OCI-LY7 (cell line): ENCODE measurements around the gene KRTAP10-8. TPM values are rescaled to one million over a fixed set of nuclear protein-coding genes. Genes with fewer than 3 reads are reported as not detected.

Source experiments
- BruUV-seq: library from RNA; stranded (reverse); fragments of 400-500 nt; replicated peaks from 2 replicates; lab custom pipeline; 2021; lab: Mats Ljungman, UMichigan
- CTCF ChIA-PET: fragments of 300-600 bp; sonication (Branson Sonifier 250); formaldehyde crosslinking; loops from one replicate; lab custom pipeline; 2022; ENCODE audit warnings: antibody characterized with exemption; ENCODE audit not compliant: unreplicated experiment; lab: Charles Lee
- POLR2A ChIA-PET: fragments of 300-600 bp; sonication (Branson Sonifier 250); formaldehyde crosslinking; loops from one replicate; lab custom pipeline; 2022; ENCODE audit warnings: antibody characterized with exemption; lab: Charles Lee
- DNase-seq: peaks from one replicate; pipeline ENCODE4 v3.0.0-alpha.2; 2015; ENCODE audit warnings: low spot score
- H2AFZ ChIP-seq: fragments of 200-600 bp; sonication (generic), shearing (Covaris generic); 2 replicates; pipeline ENCODE4 v1.6.1; 2014; ENCODE audit warnings: mild to moderate bottlenecking, antibody characterized with exemption, low read length, moderate library complexity
- H3K27ac ChIP-seq: fragments of 200-600 bp; sonication (generic); 2 replicates; pipeline ENCODE4 v1.5.1; 2014; ENCODE audit warnings: mixed run types, low read depth, mild to moderate bottlenecking, moderate library complexity, low read length, inconsistent platforms; ENCODE audit not compliant: poor library complexity, severe bottlenecking
- H3K36me3 ChIP-seq: fragments of 200-600 bp; sonication (generic); 2 replicates; pipeline ENCODE4 v1.6.1; 2014; ENCODE audit warnings: mild to moderate bottlenecking, antibody characterized with exemption, low read length, moderate library complexity, mixed read lengths; ENCODE audit not compliant: insufficient read depth
- H3K4me1 ChIP-seq: fragments of 200-600 bp; sonication (generic); 2 replicates; pipeline ENCODE4 v1.5.1; 2014; ENCODE audit warnings: mild to moderate bottlenecking, low read length; ENCODE audit not compliant: insufficient read depth, poor library complexity, severe bottlenecking
- H3K4me2 ChIP-seq: fragments of 200-600 bp; sonication (generic); 2 replicates; pipeline ENCODE4 v1.6.1; 2014; ENCODE audit warnings: mild to moderate bottlenecking, low read length
- H3K4me3 ChIP-seq: fragments of 200-600 bp; sonication (generic); 2 replicates; pipeline ENCODE4 v1.5.1; 2014; ENCODE audit warnings: mild to moderate bottlenecking, low read depth, low read length; ENCODE audit not compliant: poor library complexity, severe bottlenecking
- H3K79me2 ChIP-seq: fragments of 200-600 bp; sonication (generic); 2 replicates; pipeline ENCODE4 v1.6.1; 2016; ENCODE audit warnings: low read depth, mild to moderate bottlenecking, low read length, moderate library complexity, mixed read lengths; ENCODE audit not compliant: insufficient read depth
- H3K9me2 ChIP-seq: fragments of 200-600 bp; sonication (generic); 2 replicates; pipeline ENCODE4 v1.6.1; 2016; ENCODE audit warnings: mild to moderate bottlenecking, low read length, mixed read lengths; ENCODE audit not compliant: insufficient read depth
- H3K9me3 ChIP-seq: fragments of 200-600 bp; sonication (generic); 2 replicates; pipeline ENCODE4 v1.6.1; 2014; ENCODE audit warnings: mild to moderate bottlenecking, mixed run types, low read length, mixed read lengths
- H4K20me1 ChIP-seq: fragments of 200-600 bp; sonication (generic); 2 replicates; pipeline ENCODE4 v1.6.1; 2014; ENCODE audit warnings: mild to moderate bottlenecking, antibody characterized with exemption, low read length, moderate library complexity, mixed read lengths; ENCODE audit not compliant: insufficient read depth
- EZH2phosphoT487 ChIP-seq: fragments of 200-600 bp; sonication (generic); IDR thresholded peaks from 2 replicates; pipeline ENCODE4 v1.6.1; 2018; ENCODE audit warnings: low read depth, borderline replicate concordance, mild to moderate bottlenecking, mixed run types, antibody characterized with exemption, low read length, moderate library complexity, mixed read lengths
- intact Hi-C: fragments of 100-400 bp; cut with micrococcal nuclease; formaldehyde crosslinking; loops from one replicate; pipeline ENCODE4 v1.10.0; 2022; ENCODE audit not compliant: unreplicated experiment
- total RNA-seq, 2 experiments: library from RNA; depleted of rRNA in 1 of 2; stranded (reverse); fragments of >200 nt in 1 of 2; shearing (Covaris generic) in 1 of 2; gene quantifications; 2 replicates each; pipeline ENCODE4 v1.2.3, GENCODE V29; 2014 to 2022
- TF ChIP-seq, protein P1 (sequence below): fragments of 200-600 bp; sonication (generic); conservative IDR thresholded peaks from 2 replicates; pipeline ENCODE4 v1.5.1; 2014; ENCODE audit warnings: mild to moderate bottlenecking, antibody characterized with exemption, low read length, moderate library complexity, mixed read lengths

The KRTAP10-8 gene
- total RNA-seq, 2 experiments from 2014 or later, result not detected

DNA sequence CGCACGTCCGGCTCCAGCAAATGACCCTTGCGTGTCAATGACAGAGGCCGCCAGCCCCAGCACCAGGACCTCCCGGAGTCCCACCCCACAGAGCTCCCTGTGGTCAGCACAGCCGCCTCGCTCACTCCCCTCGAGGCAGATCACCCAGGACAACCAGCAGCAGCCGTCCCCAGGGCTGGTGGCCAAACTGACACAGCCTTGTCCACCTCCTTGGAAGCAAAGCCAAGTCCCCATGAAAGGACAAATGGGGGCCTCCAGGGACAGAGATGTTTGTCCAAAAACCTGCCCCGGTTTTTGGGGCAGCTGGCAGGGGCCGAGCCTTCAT is 27.4 kb downstream of the KRTAP10-8 start:
- H3K4me1 ChIP-seq, result no peaks in the 10 kb centered on the region
- H3K4me3 ChIP-seq, result no peak overlapping the region
- ChIA-PET POLR2A (no interaction called here), CTCF (no interaction called here)
- no peaks in the 10 kb centered on the region for H4K20me1 ChIP-seq
- no peaks in the 10 kb centered on the region for H3K36me3 ChIP-seq
- H3K9me3 ChIP-seq, result no peaks in the 10 kb centered on the region
- no TSS peak for BruUV-seq
- no peaks in the 10 kb centered on the region for H3K79me2 ChIP-seq
- no peak for TF ChIP-seq EZH2phosphoT487
- TF ChIP-seq, protein P1, sequence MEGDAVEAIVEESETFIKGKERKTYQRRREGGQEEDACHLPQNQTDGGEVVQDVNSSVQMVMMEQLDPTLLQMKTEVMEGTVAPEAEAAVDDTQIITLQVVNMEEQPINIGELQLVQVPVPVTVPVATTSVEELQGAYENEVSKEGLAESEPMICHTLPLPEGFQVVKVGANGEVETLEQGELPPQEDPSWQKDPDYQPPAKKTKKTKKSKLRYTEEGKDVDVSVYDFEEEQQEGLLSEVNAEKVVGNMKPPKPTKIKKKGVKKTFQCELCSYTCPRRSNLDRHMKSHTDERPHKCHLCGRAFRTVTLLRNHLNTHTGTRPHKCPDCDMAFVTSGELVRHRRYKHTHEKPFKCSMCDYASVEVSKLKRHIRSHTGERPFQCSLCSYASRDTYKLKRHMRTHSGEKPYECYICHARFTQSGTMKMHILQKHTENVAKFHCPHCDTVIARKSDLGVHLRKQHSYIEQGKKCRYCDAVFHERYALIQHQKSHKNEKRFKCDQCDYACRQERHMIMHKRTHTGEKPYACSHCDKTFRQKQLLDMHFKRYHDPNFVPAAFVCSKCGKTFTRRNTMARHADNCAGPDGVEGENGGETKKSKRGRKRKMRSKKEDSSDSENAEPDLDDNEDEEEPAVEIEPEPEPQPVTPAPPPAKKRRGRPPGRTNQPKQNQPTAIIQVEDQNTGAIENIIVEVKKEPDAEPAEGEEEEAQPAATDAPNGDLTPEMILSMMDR, result no peak
- H2AFZ ChIP-seq, result no peak overlapping the region
- DNase-seq, result no peak
- no peak overlapping the region for H3K4me2 ChIP-seq
- H3K9me2 ChIP-seq, result no peaks in the 10 kb centered on the region
- no peak overlapping the region for H3K27ac ChIP-seq
- intact Hi-C loops, result no loop called here

DNA sequence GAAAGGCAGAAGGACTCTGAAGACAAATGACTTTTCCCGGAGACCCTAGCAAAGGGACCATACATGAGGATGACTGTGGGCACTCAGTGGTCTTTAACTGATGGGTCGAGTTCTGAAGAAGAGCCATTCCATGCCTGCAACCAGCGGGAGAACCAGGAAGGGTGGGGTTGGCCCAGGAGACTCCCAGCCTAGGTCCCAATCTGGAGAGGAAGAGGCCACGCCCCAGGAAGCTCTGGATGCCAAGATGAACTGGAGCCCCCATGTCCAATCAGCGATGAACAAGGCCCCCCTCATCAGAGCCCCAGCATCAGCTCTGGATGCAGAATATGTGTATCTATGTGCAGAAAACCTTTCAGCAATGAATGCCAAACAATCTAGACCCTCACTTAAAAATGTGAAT is 28.9 kb downstream of the KRTAP10-8 start:
- H3K4me3 ChIP-seq, result no peak overlapping the region
- no peak overlapping the region for H3K27ac ChIP-seq
- H3K4me2 ChIP-seq, result no peak overlapping the region
- no peaks in the 10 kb centered on the region for H3K36me3 ChIP-seq
- no TSS peak for BruUV-seq
- ChIA-PET CTCF (no interaction called here), POLR2A (no interaction called here)
- intact Hi-C loops, result no loop called here
- H4K20me1 ChIP-seq, result no peaks in the 10 kb centered on the region
- no peaks in the 10 kb centered on the region for H3K79me2 ChIP-seq
- H3K9me3 ChIP-seq, result peaks cover 7% of the 10 kb centered on the region
- TF ChIP-seq, protein P1, result no peak
- TF ChIP-seq EZH2phosphoT487, result no peak
- DNase-seq, result no peak
- H3K9me2 ChIP-seq, result no peaks in the 10 kb centered on the region
- H2AFZ ChIP-seq, result no peak overlapping the region
- H3K4me1 ChIP-seq, result no peaks in the 10 kb centered on the region

DNA sequence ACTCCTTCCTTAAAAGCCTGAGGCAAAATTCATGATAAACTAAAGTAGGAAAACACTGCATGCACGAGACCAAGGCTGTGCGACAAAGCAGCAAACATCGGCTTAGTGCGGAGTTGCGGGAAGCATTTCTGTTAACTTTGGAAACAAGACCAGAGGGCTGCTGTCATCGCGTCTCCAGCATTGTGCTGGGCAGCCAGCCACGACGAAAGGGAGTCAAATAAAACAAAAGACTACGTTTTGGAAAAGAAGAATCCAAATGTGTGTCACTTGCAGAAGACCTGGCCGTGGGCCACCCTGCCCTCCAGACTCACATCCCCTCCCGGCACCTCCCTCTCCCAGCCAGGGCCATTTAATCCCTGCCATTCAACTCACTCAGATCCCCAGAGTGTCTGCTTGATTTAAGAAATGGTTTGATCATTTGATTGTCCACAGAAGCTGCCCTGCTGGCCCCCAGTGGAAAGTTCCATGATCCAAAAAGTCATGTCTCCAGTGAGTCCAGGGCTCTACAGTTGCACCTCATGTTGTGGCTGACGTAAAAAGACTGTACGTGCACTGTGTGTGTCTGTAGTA is 31.9 kb downstream of the KRTAP10-8 start:
- no peak overlapping the region for H3K4me3 ChIP-seq
- CTCF ChIA-PET, result no interaction called here

More for the DNA sequence above, 31.9 kb downstream of the KRTAP10-8 start:
- H3K36me3 ChIP-seq, result no peaks in the 10 kb centered on the region
- intact Hi-C loops, result no loop called here
- H3K9me3 ChIP-seq, result peaks cover 7% of the 10 kb centered on the region
- H2AFZ ChIP-seq, result no peak overlapping the region
- no peaks in the 10 kb centered on the region for H3K4me1 ChIP-seq
- H3K79me2 ChIP-seq, result no peaks in the 10 kb centered on the region
- no peak overlapping the region for H3K4me2 ChIP-seq
- TF ChIP-seq EZH2phosphoT487, result no peak
- TF ChIP-seq, protein P1, result no peak
- no TSS peak for BruUV-seq
- no peaks in the 10 kb centered on the region for H3K9me2 ChIP-seq
- H3K27ac ChIP-seq, result no peak overlapping the region
- DNase-seq, result no peak
- POLR2A ChIA-PET, result no interaction called here
- no peaks in the 10 kb centered on the region for H4K20me1 ChIP-seq
